ENCODE measurements around the gene CCDC178. TPM values are rescaled to one million over a fixed set of nuclear protein-coding genes. Genes with fewer than 3 reads are reported as not detected.

CCDC178 gene
- total and polyA plus RNA-seq, 2 of the 4 experiments (the other 2 are of a cell fraction), result not detected

GRCh38 chr18:33194793-33195192, 245.7 kb downstream of the CCDC178 start:
- H3K4me1 ChIP-seq (ENCODE audit: control insufficient read depth, insufficient read depth, low read length), result no peaks in the 10 kb centered on the region
- no peak overlapping the region for H2BK20ac ChIP-seq (ENCODE audit: low read depth, low read length)
- H3K9me3 ChIP-seq (ENCODE audit: control insufficient read depth, insufficient read depth, low read length), result no peaks in the 10 kb centered on the region
- H3K27me3 ChIP-seq (ENCODE audit: control insufficient read depth, insufficient read depth, low read length), result no peaks in the 10 kb centered on the region
- ChIA-PET POLR2A (ENCODE audit: unreplicated experiment) (no interaction called here), CTCF (interaction anchor here (1.0 kb wide), 1 partner anchor 16 kb away, joined by 3 read pairs; no protein-coding TSS in a partner anchor)
- DNase-seq (no peak), ATAC-seq (ENCODE audit: low read depth) (no peak)
- H4K20me1 ChIP-seq (ENCODE audit: insufficient read depth, low read length), result no peaks in the 10 kb centered on the region
- no peak overlapping the region for H2BK5ac ChIP-seq (ENCODE audit: low read depth, low read length, poor library complexity, severe bottlenecking)
- H3K4ac ChIP-seq (ENCODE audit: low read depth, low read length), result no peak overlapping the region
- H3K56ac ChIP-seq (ENCODE audit: extremely low read depth, insufficient read depth, low read length), result no peak overlapping the region
- H3K4me3 ChIP-seq (ENCODE audit: insufficient read depth, low read depth, low read length), result no peak overlapping the region
- no peak overlapping the region for H4K8ac ChIP-seq (ENCODE audit: low read depth in 2 of 2, low read length in 2 of 2)
- no peaks in the 10 kb centered on the region for H3K9me1 ChIP-seq (ENCODE audit: insufficient read depth, low read length)
- in situ Hi-C loops (cut with MboI; ENCODE audit: low sequenced_read_pairs), result no loop called here
- H2AK5ac ChIP-seq (ENCODE audit: low read depth, low read length), result no peak overlapping the region
- no peak overlapping the region for H2AFZ ChIP-seq (replicated peaks; ENCODE audit: low read length, poor library complexity)
- H3K18ac ChIP-seq (ENCODE audit: low read depth, low read length), result no peak overlapping the region
- dilution Hi-C loops (cut with HindIII; ENCODE audit: low sequenced_read_pairs, unreplicated experiment), result no loop called here
- no peak overlapping the region for H3K9ac ChIP-seq (ENCODE audit: low read depth, low read length)
- intact Hi-C loops (cut with micrococcal nuclease), result no loop called here
- H3K79me1 ChIP-seq (ENCODE audit: low read depth in 1 of 2, low read length in 2 of 2), result no peaks in the 10 kb centered on the region
- no peak overlapping the region for H4K5ac ChIP-seq (ENCODE audit: low read depth, low read length)
- no TSS peak for BruUV-seq (replicated peaks)
- H2BK15ac ChIP-seq (ENCODE audit: low read depth, low read length), result no peak overlapping the region
- H3K36me3 ChIP-seq (ENCODE audit: control insufficient read depth, insufficient read depth, low read length), result no peaks in the 10 kb centered on the region
- H3K27ac ChIP-seq (ENCODE audit: insufficient read depth, low read length), result no peak overlapping the region
- TF ChIP-seq RFX5 (IDR thresholded peaks at IDR 0.05; ENCODE audit: low read depth, low read length), result no peak
- TF ChIP-seq RAD21 (IDR thresholded peaks at IDR 0.05; ENCODE audit: low read length), result no peak
- TF ChIP-seq MAZ (IDR thresholded peaks at IDR 0.05; ENCODE audit: borderline replicate concordance, low read depth, low read length), result no peak
- TF ChIP-seq MAFK (IDR thresholded peaks at IDR 0.05; ENCODE audit: low read depth, low read length), result no peak
- no peak for TF ChIP-seq CTCF (conservative IDR thresholded peaks at IDR 0.05; ENCODE audit: low read depth, low read length)
- no peak for TF ChIP-seq ELK1 (IDR thresholded peaks at IDR 0.05; ENCODE audit: borderline replicate concordance, low read depth, low read length)
- TF ChIP-seq NFE2L2 (IDR thresholded peaks at IDR 0.05; ENCODE audit: low read depth, low read length), result no peak
- TF ChIP-seq FOS (IDR thresholded peaks at IDR 0.05; ENCODE audit: low read depth, low read length), result no peak
- no peak for TF ChIP-seq SMC3 (IDR thresholded peaks at IDR 0.05; ENCODE audit: low read depth, low read length)
- TF ChIP-seq, protein P1, sequence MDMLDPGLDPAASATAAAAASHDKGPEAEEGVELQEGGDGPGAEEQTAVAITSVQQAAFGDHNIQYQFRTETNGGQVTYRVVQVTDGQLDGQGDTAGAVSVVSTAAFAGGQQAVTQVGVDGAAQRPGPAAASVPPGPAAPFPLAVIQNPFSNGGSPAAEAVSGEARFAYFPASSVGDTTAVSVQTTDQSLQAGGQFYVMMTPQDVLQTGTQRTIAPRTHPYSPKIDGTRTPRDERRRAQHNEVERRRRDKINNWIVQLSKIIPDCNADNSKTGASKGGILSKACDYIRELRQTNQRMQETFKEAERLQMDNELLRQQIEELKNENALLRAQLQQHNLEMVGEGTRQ (IDR thresholded peaks at IDR 0.05; ENCODE audit: low read depth, low read length), result no peak
- TF ChIP-seq CHD1 (IDR thresholded peaks at IDR 0.05; ENCODE audit: low read depth, low read length), result no peak
- TF ChIP-seq POLR2A (IDR thresholded peaks at IDR 0.05; ENCODE audit: low read depth, low read length), result no peak
- no peak for TF ChIP-seq RCOR1 (IDR thresholded peaks at IDR 0.05; ENCODE audit: insufficient replicate concordance, low read length)
- TF ChIP-seq MXI1 (IDR thresholded peaks at IDR 0.05; ENCODE audit: borderline replicate concordance, low read depth, low read length), result no peak
- TF ChIP-seq CEBPB (IDR thresholded peaks at IDR 0.05; ENCODE audit: low read depth, low read length), result no peak
- TF ChIP-seq BHLHE40 (IDR thresholded peaks at IDR 0.05; ENCODE audit: low read depth, low read length), result no peak
- H3K4me2 ChIP-seq (ENCODE audit: low read depth, low read length), result no peak overlapping the region
- no peak overlapping the region for H3K23ac ChIP-seq (ENCODE audit: low read depth, low read length)
- H2AK9ac ChIP-seq (replicated peaks; ENCODE audit: low read depth, low read length, poor library complexity), result no peak overlapping the region
- no peak overlapping the region for H2BK120ac ChIP-seq (ENCODE audit: low read depth, low read length)
- no peak overlapping the region for H4K91ac ChIP-seq (ENCODE audit: insufficient read depth, low read depth, low read length)
- no peak overlapping the region for H3K14ac ChIP-seq (replicated peaks; ENCODE audit: low read depth, low read length)
